Chondrocyte (in vitro differentiated cells): ENCODE results near the gene DDI2. TPM values are rescaled to one million over a fixed set of nuclear protein-coding genes. Genes with fewer than 3 reads are reported as not detected.
A peak's percentile ranks its signal among the peaks of the same experiment; 100 is the strongest.

Source experiments
- DNase-seq: peaks from one replicate; pipeline ENCODE4 v3.0.0; 2021; ENCODE audit warnings: mixed read lengths, low spot score
- H3K27ac Mint-ChIP-seq: one replicate; pipeline ENCODE4 v1.8.0; 2021; ENCODE audit warnings: mild to moderate bottlenecking, moderate library complexity, mixed read lengths; ENCODE audit not compliant: unreplicated experiment
- H3K27me3 Mint-ChIP-seq: 2 replicates; pipeline ENCODE4 v1.8.0; 2021; ENCODE audit warnings: low read depth, mixed read lengths
- H3K36me3 Mint-ChIP-seq: 2 replicates; pipeline ENCODE4 v1.8.0; 2021; ENCODE audit warnings: low read depth, mixed read lengths
- H3K4me1 Mint-ChIP-seq: 2 replicates; pipeline ENCODE4 v1.8.0; 2021; ENCODE audit warnings: low read depth, mild to moderate bottlenecking, mixed read lengths
- H3K4me3 Mint-ChIP-seq: one replicate; pipeline ENCODE4 v1.8.0; 2021; ENCODE audit warnings: mild to moderate bottlenecking, moderate library complexity, mixed read lengths; ENCODE audit not compliant: unreplicated experiment
- H3K9me3 Mint-ChIP-seq: 2 replicates; pipeline ENCODE4 v1.8.0; 2021; ENCODE audit warnings: low read depth, mixed read lengths
- CTCF ChIP-seq: fragments of 200-600 bp; sonication (generic); IDR thresholded peaks from 2 replicates; pipeline ENCODE4 v1.5.0; 2021; ENCODE audit warnings: antibody characterized with exemption, mild to moderate bottlenecking, moderate library complexity
- total RNA-seq: library from RNA; stranded (reverse); gene quantifications from 3 replicates; pipeline ENCODE4 v1.2.1, GENCODE V29; 2021

DDI2 gene
- total RNA-seq, 1 donor from 2014 or later, result 20.0 TPM

GRCh38 chr1:15684468-15685291 lies 67.4 kb downstream of the DDI2 start:
- no peak for DNase-seq

GRCh38 chr1:15685820-15686219 lies 68.6 kb downstream of the DDI2 start:
- H3K4me1 Mint-ChIP-seq, result peaks cover 35% of the 10 kb centered on the region
- DNase-seq, result no peak
- no peak for TF ChIP-seq CTCF
- peak overlapping the region; percentile 93 for H3K27ac Mint-ChIP-seq
- H3K4me3 Mint-ChIP-seq, result peak overlapping the region; percentile 81
- H3K36me3 Mint-ChIP-seq, result no peaks in the 10 kb centered on the region
- H3K9me3 Mint-ChIP-seq, result no peaks in the 10 kb centered on the region
- H3K27me3 Mint-ChIP-seq, result no peaks in the 10 kb centered on the region

More at GRCh38 chr1:15684468-15685291, 67.4 kb downstream of the DDI2 start:
- H3K4me3 Mint-ChIP-seq, result peak overlapping the region; percentile 81
- H3K27me3 Mint-ChIP-seq, result no peaks in the 10 kb centered on the region
- H3K4me1 Mint-ChIP-seq, result peaks cover 41% of the 10 kb centered on the region
- no peaks in the 10 kb centered on the region for H3K9me3 Mint-ChIP-seq
- H3K36me3 Mint-ChIP-seq, result no peaks in the 10 kb centered on the region
- peak; percentile 34 for TF ChIP-seq CTCF
- H3K27ac Mint-ChIP-seq, result peak overlapping the region; percentile 93

GRCh38 chr1:15687446-15687845 lies 70.2 kb downstream of the DDI2 start:
- peaks cover 45% of the 10 kb centered on the region for H3K4me1 Mint-ChIP-seq
- no peaks in the 10 kb centered on the region for H3K9me3 Mint-ChIP-seq
- no peak overlapping the region for H3K4me3 Mint-ChIP-seq
- DNase-seq, result no peak
- H3K27ac Mint-ChIP-seq, result no peak overlapping the region
- no peaks in the 10 kb centered on the region for H3K36me3 Mint-ChIP-seq
- no peak for TF ChIP-seq CTCF
- no peaks in the 10 kb centered on the region for H3K27me3 Mint-ChIP-seq

- peaks cover 37% of the 10 kb centered on the region for H3K4me1 Mint-ChIP-seq
- no peak for DNase-seq
- H3K36me3 Mint-ChIP-seq, result no peaks in the 10 kb centered on the region
- no peak for TF ChIP-seq CTCF
- H3K4me3 Mint-ChIP-seq, result no peak overlapping the region
- H3K9me3 Mint-ChIP-seq, result no peaks in the 10 kb centered on the region
- H3K27me3 Mint-ChIP-seq, result no peaks in the 10 kb centered on the region
- no peak overlapping the region for H3K27ac Mint-ChIP-seq
These were observed 73.1 kb downstream of the DDI2 start for GRCh38 chr1:15690317-15690716.

GRCh38 chr1:15691434-15692032 lies 74.3 kb downstream of the DDI2 start:
- Mint-ChIP-seq H3K27me3 (no peaks in the 10 kb centered on the region), H3K9me3 (no peaks in the 10 kb centered on the region), H3K36me3 (peaks cover under 1% of the 10 kb centered on the region), H3K4me1 (peaks cover 29% of the 10 kb centered on the region), H3K27ac (peak overlapping the region; percentile 75), H3K4me3 (no peak overlapping the region)
- DNase-seq, result no peak
- TF ChIP-seq CTCF, result no peak
